ENCODE data around the gene IFNAR1.
A peak's percentile ranks its signal among the peaks of the same experiment; 100 is the strongest.

IFNAR1 gene

DNA sequence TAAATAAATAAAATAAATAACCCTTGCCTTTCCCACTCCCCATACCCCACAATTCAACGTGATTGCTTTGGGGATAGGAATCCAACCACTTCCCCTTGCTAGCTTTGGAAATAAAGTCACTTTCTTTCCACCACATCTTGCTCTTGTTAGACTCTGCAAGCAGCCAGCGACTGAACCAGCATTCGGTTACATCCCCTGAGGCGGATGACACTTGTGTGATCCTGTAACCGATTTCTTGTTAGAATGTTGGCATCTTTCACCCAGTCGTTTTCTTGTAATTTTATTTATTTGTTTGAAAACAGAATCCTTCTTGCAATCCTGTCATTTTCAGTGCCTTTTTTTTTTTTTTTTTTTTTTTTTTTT lies 76.8 kb downstream of the IFNAR1 start:
- Histone ChIP-seq H2BK120ac (ENCODE audit: low read depth, low read length) (no peak overlapping the region), H2AK5ac (ENCODE audit: low read depth, low read length) (no peak overlapping the region), H3K23ac (ENCODE audit: low read depth, low read length, poor library complexity) (no peak overlapping the region), H3K9ac (ENCODE audit: low read depth, low read length, poor library complexity) (no peak overlapping the region), H2BK15ac (ENCODE audit: low read length) (no peak overlapping the region), H3K18ac (ENCODE audit: low read length) (no peak overlapping the region), H3K27me3 (ENCODE audit: control insufficient read depth in 3 of 3, insufficient read depth in 3 of 3, low read depth in 1 of 3, low read length in 3 of 3) (peaks cover 0 to 4% (median 0%) of the 10 kb centered on the region in 3 experiments), H3K4me2 (ENCODE audit: insufficient read depth, low read length, poor library complexity, severe bottlenecking) (no peak overlapping the region), H3K4me3 (ENCODE audit: low read length in 2 of 2) (no peak overlapping the region), H3K79me1 (ENCODE audit: low read depth, low read length) (peaks cover 6% of the 10 kb centered on the region), H3K4ac (ENCODE audit: low read length) (no peak overlapping the region), H3K27ac (replicated peaks; ENCODE audit: low read length) (no peak overlapping the region), H3K14ac (ENCODE audit: low read length) (no peak overlapping the region), H3K36me3 (replicated peaks in 1 of 2; ENCODE audit: control insufficient read depth in 2 of 2, insufficient read depth in 2 of 2, low read length in 2 of 2) (peaks cover 3 to 6% of the 10 kb centered on the region in 2 donors), H2BK5ac (ENCODE audit: low read length) (no peak overlapping the region), H3K9me3 (replicated peaks in 1 of 2; ENCODE audit: control insufficient read depth in 2 of 2, insufficient read depth in 1 of 2, low read depth in 1 of 2, low read length in 2 of 2) (peaks cover 0 to 2% of the 10 kb centered on the region in 2 donors), H2BK12ac (ENCODE audit: low read length) (no peak overlapping the region), H2AFZ (ENCODE audit: low read length) (no peak overlapping the region), H4K91ac (ENCODE audit: low read depth, low read length, poor library complexity) (no peak overlapping the region), H4K8ac (ENCODE audit: low read depth, low read length) (no peak overlapping the region), H3K4me1 (ENCODE audit: control insufficient read depth in 2 of 2, insufficient read depth in 1 of 2, low read depth in 1 of 2, low read length in 2 of 2) (peaks cover 0 to 5% of the 10 kb centered on the region in 2 donors)
- no CpG with 5 or more reads among the region's 6 CpGs for WGBS, 2 donors (ENCODE audit: extremely low coverage in 2 of 2, insufficient read length in 2 of 2, insufficient replicate concordance in 1 of 2)
- no peak for DNase-seq (ENCODE audit: low spot score)

DNA sequence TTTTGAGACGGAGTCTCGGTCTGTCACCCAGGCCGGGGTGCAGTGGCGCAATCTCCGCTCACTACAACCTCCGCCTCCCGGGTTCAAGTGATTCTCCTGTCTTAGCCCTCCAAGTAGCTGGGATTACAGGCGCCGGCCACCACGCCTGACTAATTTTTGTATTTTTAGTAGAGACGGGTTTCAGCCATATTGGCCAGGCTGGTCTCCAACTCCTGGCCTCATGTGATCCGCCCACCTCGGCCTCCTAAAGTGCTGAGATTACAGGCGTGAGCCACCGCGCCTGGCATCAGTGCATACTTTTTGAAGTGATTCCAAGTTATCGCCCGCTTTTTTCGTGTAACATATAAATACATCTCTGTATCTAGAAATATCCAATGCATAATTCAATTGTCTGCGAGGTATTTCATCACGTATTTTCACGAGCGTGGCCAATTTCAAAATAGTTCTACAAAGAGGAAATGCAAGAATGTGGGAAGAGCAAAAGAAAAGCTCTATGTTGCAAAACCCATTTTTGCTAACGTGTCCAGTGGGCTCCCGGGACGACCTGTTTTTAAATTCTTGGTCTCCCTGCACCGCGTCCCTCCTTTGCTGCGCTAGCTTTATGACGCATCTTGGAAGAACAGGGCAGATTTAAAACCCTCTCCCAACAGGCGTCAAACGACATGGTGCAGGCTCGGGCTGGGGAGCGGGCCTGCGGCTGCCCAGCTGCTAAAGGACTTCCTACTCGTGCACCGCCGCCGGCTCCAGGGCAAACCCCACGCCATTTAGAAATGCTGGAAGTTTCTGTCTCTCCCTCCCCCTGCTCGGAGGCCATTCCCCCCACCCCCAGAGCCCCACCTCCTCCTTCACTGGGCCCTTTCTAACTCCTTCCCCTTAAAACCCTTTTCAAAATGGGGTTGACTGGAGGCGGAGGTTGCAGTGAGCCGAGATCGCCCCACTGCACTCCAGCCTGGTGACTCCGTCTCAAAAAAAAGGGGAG lies 77.5 kb downstream of the IFNAR1 start:
- DNase-seq (ENCODE audit: low spot score): peak; percentile 39
- Histone ChIP-seq H3K4me2 (ENCODE audit: insufficient read depth, low read length, poor library complexity, severe bottlenecking) (peak overlapping the region; percentile 61), H3K79me1 (ENCODE audit: low read depth, low read length) (peaks cover 6% of the 10 kb centered on the region), H3K4ac (ENCODE audit: low read length) (no peak overlapping the region), H2BK15ac (ENCODE audit: low read length) (no peak overlapping the region), H2BK120ac (ENCODE audit: low read depth, low read length) (peak overlapping the region; percentile 96), H3K4me3 (ENCODE audit: low read length in 2 of 2) (peak overlapping the region in 1 of 2 donors; percentile 58), H2BK12ac (ENCODE audit: low read length) (no peak overlapping the region), H4K91ac (ENCODE audit: low read depth, low read length, poor library complexity) (no peak overlapping the region), H2AFZ (ENCODE audit: low read length) (peak overlapping the region; percentile 91), H2BK5ac (ENCODE audit: low read length) (no peak overlapping the region), H3K18ac (ENCODE audit: low read length) (peak overlapping the region; percentile 61), H3K9ac (ENCODE audit: low read depth, low read length, poor library complexity) (no peak overlapping the region), H3K14ac (ENCODE audit: low read length) (no peak overlapping the region), H3K27me3 (ENCODE audit: control insufficient read depth in 3 of 3, insufficient read depth in 3 of 3, low read depth in 1 of 3, low read length in 3 of 3) (peaks cover 0 to 4% (median 0%) of the 10 kb centered on the region in 3 experiments), H3K4me1 (ENCODE audit: control insufficient read depth in 2 of 2, insufficient read depth in 1 of 2, low read depth in 1 of 2, low read length in 2 of 2) (peaks cover 0 to 5% of the 10 kb centered on the region in 2 donors), H3K9me3 (replicated peaks in 1 of 2; ENCODE audit: control insufficient read depth in 2 of 2, insufficient read depth in 1 of 2, low read depth in 1 of 2, low read length in 2 of 2) (peaks cover 0 to 2% of the 10 kb centered on the region in 2 donors), H3K36me3 (replicated peaks in 1 of 2; ENCODE audit: control insufficient read depth in 2 of 2, insufficient read depth in 2 of 2, low read length in 2 of 2) (peaks cover 3 to 11% of the 10 kb centered on the region in 2 donors), H2AK5ac (ENCODE audit: low read depth, low read length) (no peak overlapping the region), H4K8ac (ENCODE audit: low read depth, low read length) (no peak overlapping the region), H3K27ac (replicated peaks; ENCODE audit: low read length) (peak overlapping the region; percentile 50), H3K23ac (ENCODE audit: low read depth, low read length, poor library complexity) (no peak overlapping the region)
- no CpG with 5 or more reads among the region's 45 CpGs for WGBS, 2 donors (ENCODE audit: extremely low coverage in 2 of 2, insufficient read length in 2 of 2, insufficient replicate concordance in 1 of 2)

DNA sequence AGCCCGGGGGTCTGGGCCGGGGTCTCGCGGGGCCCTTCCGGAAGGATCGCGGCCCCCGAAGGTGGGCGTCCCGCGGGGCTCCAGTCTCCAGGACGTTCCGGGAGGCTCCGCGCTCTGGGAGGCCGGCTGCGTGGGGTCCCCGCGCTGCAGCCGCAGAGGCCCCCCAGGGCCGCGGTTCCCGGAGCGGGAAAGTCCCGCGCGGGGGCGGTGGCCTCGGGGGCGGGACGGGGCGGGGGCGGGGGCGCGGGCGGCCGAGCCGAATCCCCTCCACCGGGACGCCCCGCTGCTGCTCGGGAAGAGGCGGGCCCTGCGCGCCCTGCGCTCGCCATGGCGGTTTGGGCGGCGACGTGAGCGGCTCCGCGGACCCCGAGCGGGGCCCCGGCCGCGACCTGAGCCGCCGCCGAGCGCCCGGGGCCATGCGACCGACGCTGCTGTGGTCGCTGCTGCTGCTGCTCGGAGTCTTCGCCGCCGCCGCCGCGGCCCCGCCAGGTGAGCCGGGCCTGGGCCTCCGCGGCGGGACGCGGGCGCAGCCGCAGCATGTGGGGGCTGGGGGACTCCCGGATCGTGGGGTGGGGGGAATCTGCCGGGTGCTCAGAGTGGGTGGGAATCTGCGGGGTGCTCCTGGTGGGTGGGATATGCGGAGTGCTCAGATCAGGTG lies 78.5 kb downstream of the IFNAR1 start, which contains the start of gene IFNGR2:
Gene IFNGR2 (plus strand): TSS at position 286 of the 658 bp plus-strand sequence. CDS start 131 bp downstream, at position 417.
- Histone ChIP-seq H2BK120ac (ENCODE audit: low read depth, low read length) (peak within 1 kb of the TSS; percentile 96), H4K91ac (ENCODE audit: low read depth, low read length, poor library complexity) (no peak within 1 kb of the TSS), H3K18ac (ENCODE audit: low read length) (peak within 1 kb of the TSS; percentile 98), H3K9ac (ENCODE audit: low read depth, low read length, poor library complexity) (peak within 1 kb of the TSS; percentile 90), H3K4me1 (ENCODE audit: control insufficient read depth in 2 of 2, insufficient read depth in 1 of 2, low read depth in 1 of 2, low read length in 2 of 2) (peaks cover 0 to 5% of the 10 kb centered on the region in 2 donors), H3K23ac (ENCODE audit: low read depth, low read length, poor library complexity) (peak within 1 kb of the TSS; percentile 80), H3K4me3 (ENCODE audit: low read length in 2 of 2) (peak within 1 kb of the TSS; percentile 58 to 91), H2BK15ac (ENCODE audit: low read length) (peak within 1 kb of the TSS; percentile 58), H3K9me3 (replicated peaks in 1 of 2; ENCODE audit: control insufficient read depth in 2 of 2, insufficient read depth in 1 of 2, low read depth in 1 of 2, low read length in 2 of 2) (peaks cover 0 to 2% of the 10 kb centered on the region in 2 donors), H3K4me2 (ENCODE audit: insufficient read depth, low read length, poor library complexity, severe bottlenecking) (peak within 1 kb of the TSS; percentile 61), H3K14ac (ENCODE audit: low read length) (peak within 1 kb of the TSS; percentile 49), H4K8ac (ENCODE audit: low read depth, low read length) (no peak within 1 kb of the TSS), H2AFZ (ENCODE audit: low read length) (peak within 1 kb of the TSS; percentile 91), H2AK5ac (ENCODE audit: low read depth, low read length) (peak within 1 kb of the TSS; percentile 75), H3K27me3 (ENCODE audit: control insufficient read depth in 3 of 3, insufficient read depth in 3 of 3, low read depth in 1 of 3, low read length in 3 of 3) (peaks cover 0 to 2% (median 0%) of the 10 kb centered on the region in 3 experiments), H3K4ac (ENCODE audit: low read length) (no peak within 1 kb of the TSS), H2BK12ac (ENCODE audit: low read length) (peak within 1 kb of the TSS; percentile 22), H3K27ac (replicated peaks; ENCODE audit: low read length) (peak within 1 kb of the TSS; percentile 50), H2BK5ac (ENCODE audit: low read length) (peak within 1 kb of the TSS; percentile 75), H3K36me3 (replicated peaks in 1 of 2; ENCODE audit: control insufficient read depth in 2 of 2, insufficient read depth in 2 of 2, low read length in 2 of 2) (peaks cover 3 to 13% of the 10 kb centered on the region in 2 donors), H3K79me1 (ENCODE audit: low read depth, low read length) (peaks cover 6% of the 10 kb centered on the region)
- DNase-seq (ENCODE audit: low spot score): peak; percentile 29
- WGBS, 2 donors (ENCODE audit: extremely low coverage in 2 of 2, insufficient read length in 2 of 2, insufficient replicate concordance in 1 of 2): no CpG with 5 or more reads among the region's 89 CpGs

All from neuronal stem cell (in vitro differentiated cells).